Activated B cell treated with CpG ODN at 0.5 μM for 24 hours (primary cell): ENCODE results near the gene EEIG2. TPM values are rescaled to one million over a fixed set of nuclear protein-coding genes. Genes with fewer than 3 reads are reported as not detected.

Source experiments
- ATAC-seq: fragments of 200-7000 bp; cut with Tn5 transposase; one replicate; pipeline ENCODE4 v1.10.0; 2021; ENCODE audit warnings: low read depth, mild to moderate bottlenecking, moderate library complexity
- CTCF ChIA-PET: fragments of 350-600 bp; sonication (Branson Sonifier 250); formaldehyde crosslinking; loops from one replicate; lab custom pipeline; 2021; ENCODE audit warnings: antibody characterized with exemption; lab: Charles Lee
- POLR2A ChIA-PET: fragments of 350-600 bp; sonication (Branson Sonifier 250); formaldehyde crosslinking; loops from one replicate; lab custom pipeline; 2021; ENCODE audit warnings: antibody characterized with exemption; lab: Charles Lee
- DNase-seq: peaks from one replicate; pipeline ENCODE4 v3.0.0; 2022
- H3K27ac Mint-ChIP-seq: one replicate; pipeline ENCODE4 v1.8.0; 2020; ENCODE audit warnings: mixed read lengths
- H3K27me3 Mint-ChIP-seq: one replicate; pipeline ENCODE4 v1.8.0; 2021; ENCODE audit warnings: mixed read lengths
- H3K36me3 Mint-ChIP-seq: one replicate; pipeline ENCODE4 v1.8.0; 2021; ENCODE audit warnings: low read depth, mixed read lengths
- H3K4me1 Mint-ChIP-seq: one replicate; pipeline ENCODE4 v1.8.0; 2021; ENCODE audit warnings: mixed read lengths
- H3K4me3 Mint-ChIP-seq: one replicate; pipeline ENCODE4 v1.8.0; 2020; ENCODE audit warnings: mild to moderate bottlenecking, mixed read lengths
- H3K9me3 Mint-ChIP-seq: one replicate; pipeline ENCODE4 v1.8.0; 2020; ENCODE audit warnings: mixed read lengths
- CTCF ChIP-seq: fragments of 200-600 bp; IDR thresholded peaks from one replicate; pipeline ENCODE4 v1.8.0; 2022; ENCODE audit warnings: antibody characterized with exemption, mild to moderate bottlenecking
- intact Hi-C: fragments of 100-400 bp; cut with micrococcal nuclease; formaldehyde crosslinking; loops from one replicate; pipeline ENCODE4 v1.15.1; 2024
- total RNA-seq: library from RNA; stranded (reverse); gene quantifications from 2 replicates; pipeline ENCODE4 v1.2.3, GENCODE V29; 2022

EEIG2 gene
- total RNA-seq, 1 donor from 2014 or later: 7.0 TPM

DNA sequence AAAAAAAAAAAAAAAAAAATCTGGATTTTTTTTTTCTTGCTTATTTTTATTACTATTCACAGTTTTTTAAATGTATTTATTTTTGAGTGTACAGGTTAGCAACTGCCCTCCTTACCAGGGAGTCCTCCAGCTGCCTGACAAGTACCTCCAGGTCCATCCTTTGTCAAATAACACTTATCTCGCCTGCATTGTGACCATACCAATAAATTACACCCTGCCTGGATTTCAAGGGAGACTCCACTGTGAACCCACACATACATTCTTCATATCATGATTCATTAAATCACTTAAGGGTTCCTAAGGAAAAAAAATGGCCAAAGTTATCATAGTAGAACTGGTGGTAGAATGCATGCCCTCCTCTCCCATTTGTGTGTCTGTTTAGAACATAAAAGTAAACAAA is 38.4 kb downstream of the EEIG2 start:
- Mint-ChIP-seq H3K4me3 (no peak overlapping the region), H3K9me3 (no peaks in the 10 kb centered on the region), H3K36me3 (peaks cover 16% of the 10 kb centered on the region), H3K27ac (no peak overlapping the region), H3K27me3 (no peaks in the 10 kb centered on the region), H3K4me1 (no peaks in the 10 kb centered on the region)
- TF ChIP-seq CTCF: no peak
- ATAC-seq (no peak), DNase-seq (no peak)
- ChIA-PET CTCF (no interaction called here), POLR2A (no interaction called here)
- intact Hi-C loops: no loop called here

GRCh38 chr1:108600504-108600903 is 40.6 kb downstream of the EEIG2 start:
- no peaks in the 10 kb centered on the region for H3K9me3 Mint-ChIP-seq
- ChIA-PET CTCF (no interaction called here), POLR2A (no interaction called here)
- no peak overlapping the region for H3K27ac Mint-ChIP-seq
- ATAC-seq (no peak), DNase-seq (no peak)
- intact Hi-C loops: no loop called here
- peaks cover 16% of the 10 kb centered on the region for H3K36me3 Mint-ChIP-seq
- no peaks in the 10 kb centered on the region for H3K4me1 Mint-ChIP-seq
- no peak overlapping the region for H3K4me3 Mint-ChIP-seq
- TF ChIP-seq CTCF: no peak
- H3K27me3 Mint-ChIP-seq: no peaks in the 10 kb centered on the region

DNA sequence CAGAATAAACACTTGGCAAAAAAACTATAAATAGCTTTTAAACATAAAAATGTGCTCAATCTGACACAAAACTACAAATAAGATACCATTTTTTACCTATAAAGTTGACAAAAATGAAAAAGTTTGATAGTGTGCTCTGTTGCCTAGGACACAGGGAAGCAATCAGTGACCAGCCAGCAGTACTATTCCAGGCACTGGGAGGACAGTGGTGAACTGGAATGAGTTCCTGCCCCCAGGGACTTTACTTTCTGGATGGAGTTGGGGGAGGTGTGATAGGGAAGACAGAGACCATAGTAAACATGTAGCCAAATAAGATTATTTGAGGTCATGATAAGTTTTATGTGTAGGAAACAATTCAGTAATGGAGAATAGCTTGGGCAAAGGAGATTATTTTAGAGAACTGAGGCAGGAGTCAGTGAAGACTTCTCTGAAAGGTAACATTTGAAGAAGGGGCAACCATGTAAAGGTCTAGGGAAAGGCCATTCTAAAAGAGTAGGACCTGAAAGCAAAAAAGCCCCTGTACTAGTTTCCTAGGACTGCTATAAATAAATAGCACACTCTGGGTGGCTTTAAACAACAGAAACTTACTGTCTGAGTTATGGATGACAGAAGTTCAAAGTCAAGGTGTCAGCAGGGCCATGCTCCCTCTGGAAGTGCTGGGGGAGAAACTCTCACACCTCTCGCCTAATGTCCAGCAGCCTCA is 42.0 kb downstream of the EEIG2 start:
- POLR2A ChIA-PET: interaction anchor here (0.6 kb wide), 1 partner anchor 1763 kb away, joined by 15 read pairs; no protein-coding TSS in a partner anchor

DNA sequence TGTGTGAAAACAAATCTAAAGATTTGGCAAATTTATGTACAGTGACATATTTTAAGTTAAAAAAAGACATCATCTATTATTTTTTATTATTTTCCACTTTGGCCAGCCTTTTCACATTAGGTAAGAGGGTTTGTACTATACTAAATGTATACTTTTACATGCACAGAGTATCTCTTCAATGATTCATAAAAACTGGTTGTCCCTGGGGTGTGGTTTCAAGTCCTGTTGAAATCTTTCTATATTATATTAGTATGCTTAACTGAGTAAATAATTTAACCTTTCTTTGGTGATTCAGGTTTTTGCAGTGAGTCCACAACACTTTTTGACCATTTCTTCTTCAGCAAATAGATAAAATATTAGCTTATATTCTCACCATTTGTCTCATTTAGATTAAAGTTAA is 45.7 kb downstream of the EEIG2 start:
- H3K27me3 Mint-ChIP-seq: no peaks in the 10 kb centered on the region
- no peaks in the 10 kb centered on the region for H3K9me3 Mint-ChIP-seq
- DNase-seq (no peak), ATAC-seq (no peak)
- no peaks in the 10 kb centered on the region for H3K4me1 Mint-ChIP-seq
- intact Hi-C loops: no loop called here
- TF ChIP-seq CTCF: no peak
- ChIA-PET CTCF (no interaction called here), POLR2A (no interaction called here)
- no peak overlapping the region for H3K4me3 Mint-ChIP-seq
- H3K36me3 Mint-ChIP-seq: peaks cover 37% of the 10 kb centered on the region
- no peak overlapping the region for H3K27ac Mint-ChIP-seq

More for the DNA sequence above, 42.0 kb downstream of the EEIG2 start:
- DNase-seq: no peak
- no peak overlapping the region for H3K27ac Mint-ChIP-seq
- no peak for ATAC-seq
- CTCF ChIA-PET: no interaction called here
- intact Hi-C loops: no loop called here
- peaks cover 16% of the 10 kb centered on the region for H3K36me3 Mint-ChIP-seq
- H3K27me3 Mint-ChIP-seq: no peaks in the 10 kb centered on the region
- no peaks in the 10 kb centered on the region for H3K9me3 Mint-ChIP-seq
- no peak overlapping the region for H3K4me3 Mint-ChIP-seq
- TF ChIP-seq CTCF: no peak
- no peaks in the 10 kb centered on the region for H3K4me1 Mint-ChIP-seq

- CTCF ChIA-PET: no interaction called here
- H3K9me3 Mint-ChIP-seq: no peaks in the 10 kb centered on the region
- ATAC-seq: no peak
These were observed 46.6 kb downstream of the EEIG2 start for GRCh38 chr1:108606478-108606877.

More at GRCh38 chr1:108606478-108606877, 46.6 kb downstream of the EEIG2 start:
- intact Hi-C loops: no loop called here
- Mint-ChIP-seq H3K4me3 (no peak overlapping the region), H3K36me3 (peaks cover 38% of the 10 kb centered on the region), H3K4me1 (no peaks in the 10 kb centered on the region), H3K27me3 (no peaks in the 10 kb centered on the region), H3K27ac (no peak overlapping the region)
- no peak for TF ChIP-seq CTCF
- no peak for DNase-seq
- POLR2A ChIA-PET: no interaction called here
